ENCODE results near the gene TTC19. TPM values are rescaled to one million over a fixed set of nuclear protein-coding genes. Genes with fewer than 3 reads are reported as not detected.

TTC19 gene
- total and polyA plus RNA-seq, 2 experiments from 2014 or later: 30.3 to 93.5 TPM

DNA sequence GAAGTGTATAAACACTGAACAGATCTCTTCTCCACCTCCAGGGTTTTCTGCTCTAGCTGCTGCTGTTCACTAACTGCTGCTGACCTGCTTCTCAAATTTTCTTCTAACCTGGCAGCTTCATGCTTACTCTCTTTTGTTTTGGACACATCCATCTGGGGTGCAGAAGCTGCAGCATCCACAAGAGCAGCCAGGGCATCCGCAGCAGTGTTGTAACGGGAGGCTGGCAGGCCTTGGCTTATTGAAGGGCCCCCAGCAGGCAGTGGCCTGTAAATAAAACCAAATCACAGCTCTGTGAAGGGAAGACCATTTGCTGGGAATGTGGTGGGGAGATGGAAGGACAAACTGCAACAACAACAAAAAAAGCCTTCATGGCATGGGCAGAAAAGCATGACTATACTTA is 62.0 kb downstream of the TTC19 start:
- no peaks in the 10 kb centered on the region for H3K9me2 ChIP-seq (ENCODE audit: insufficient read depth)
- H3K27ac ChIP-seq (ENCODE audit: low read depth): no peak overlapping the region
- DNase-seq (ENCODE audit: low spot score) (no peak), ATAC-seq (no peak)
- H2AFZ ChIP-seq: no peak overlapping the region
- H3K79me2 ChIP-seq (replicated peaks; ENCODE audit: insufficient read depth): no peaks in the 10 kb centered on the region; the same call in 1 of the 2 replicates
- Mint-ChIP-seq H3K27ac (no peak overlapping the region), H3K4me3 (no peak overlapping the region), H3K9me3 (no peaks in the 10 kb centered on the region), H3K4me1 (no peaks in the 10 kb centered on the region), H3K27me3 (ENCODE audit: insufficient read depth, low read depth, poor library complexity) (no peaks in the 10 kb centered on the region), H3K36me3 (ENCODE audit: low read depth) (peaks cover 71% of the 10 kb centered on the region)
- TF ChIP-seq, protein P1, sequence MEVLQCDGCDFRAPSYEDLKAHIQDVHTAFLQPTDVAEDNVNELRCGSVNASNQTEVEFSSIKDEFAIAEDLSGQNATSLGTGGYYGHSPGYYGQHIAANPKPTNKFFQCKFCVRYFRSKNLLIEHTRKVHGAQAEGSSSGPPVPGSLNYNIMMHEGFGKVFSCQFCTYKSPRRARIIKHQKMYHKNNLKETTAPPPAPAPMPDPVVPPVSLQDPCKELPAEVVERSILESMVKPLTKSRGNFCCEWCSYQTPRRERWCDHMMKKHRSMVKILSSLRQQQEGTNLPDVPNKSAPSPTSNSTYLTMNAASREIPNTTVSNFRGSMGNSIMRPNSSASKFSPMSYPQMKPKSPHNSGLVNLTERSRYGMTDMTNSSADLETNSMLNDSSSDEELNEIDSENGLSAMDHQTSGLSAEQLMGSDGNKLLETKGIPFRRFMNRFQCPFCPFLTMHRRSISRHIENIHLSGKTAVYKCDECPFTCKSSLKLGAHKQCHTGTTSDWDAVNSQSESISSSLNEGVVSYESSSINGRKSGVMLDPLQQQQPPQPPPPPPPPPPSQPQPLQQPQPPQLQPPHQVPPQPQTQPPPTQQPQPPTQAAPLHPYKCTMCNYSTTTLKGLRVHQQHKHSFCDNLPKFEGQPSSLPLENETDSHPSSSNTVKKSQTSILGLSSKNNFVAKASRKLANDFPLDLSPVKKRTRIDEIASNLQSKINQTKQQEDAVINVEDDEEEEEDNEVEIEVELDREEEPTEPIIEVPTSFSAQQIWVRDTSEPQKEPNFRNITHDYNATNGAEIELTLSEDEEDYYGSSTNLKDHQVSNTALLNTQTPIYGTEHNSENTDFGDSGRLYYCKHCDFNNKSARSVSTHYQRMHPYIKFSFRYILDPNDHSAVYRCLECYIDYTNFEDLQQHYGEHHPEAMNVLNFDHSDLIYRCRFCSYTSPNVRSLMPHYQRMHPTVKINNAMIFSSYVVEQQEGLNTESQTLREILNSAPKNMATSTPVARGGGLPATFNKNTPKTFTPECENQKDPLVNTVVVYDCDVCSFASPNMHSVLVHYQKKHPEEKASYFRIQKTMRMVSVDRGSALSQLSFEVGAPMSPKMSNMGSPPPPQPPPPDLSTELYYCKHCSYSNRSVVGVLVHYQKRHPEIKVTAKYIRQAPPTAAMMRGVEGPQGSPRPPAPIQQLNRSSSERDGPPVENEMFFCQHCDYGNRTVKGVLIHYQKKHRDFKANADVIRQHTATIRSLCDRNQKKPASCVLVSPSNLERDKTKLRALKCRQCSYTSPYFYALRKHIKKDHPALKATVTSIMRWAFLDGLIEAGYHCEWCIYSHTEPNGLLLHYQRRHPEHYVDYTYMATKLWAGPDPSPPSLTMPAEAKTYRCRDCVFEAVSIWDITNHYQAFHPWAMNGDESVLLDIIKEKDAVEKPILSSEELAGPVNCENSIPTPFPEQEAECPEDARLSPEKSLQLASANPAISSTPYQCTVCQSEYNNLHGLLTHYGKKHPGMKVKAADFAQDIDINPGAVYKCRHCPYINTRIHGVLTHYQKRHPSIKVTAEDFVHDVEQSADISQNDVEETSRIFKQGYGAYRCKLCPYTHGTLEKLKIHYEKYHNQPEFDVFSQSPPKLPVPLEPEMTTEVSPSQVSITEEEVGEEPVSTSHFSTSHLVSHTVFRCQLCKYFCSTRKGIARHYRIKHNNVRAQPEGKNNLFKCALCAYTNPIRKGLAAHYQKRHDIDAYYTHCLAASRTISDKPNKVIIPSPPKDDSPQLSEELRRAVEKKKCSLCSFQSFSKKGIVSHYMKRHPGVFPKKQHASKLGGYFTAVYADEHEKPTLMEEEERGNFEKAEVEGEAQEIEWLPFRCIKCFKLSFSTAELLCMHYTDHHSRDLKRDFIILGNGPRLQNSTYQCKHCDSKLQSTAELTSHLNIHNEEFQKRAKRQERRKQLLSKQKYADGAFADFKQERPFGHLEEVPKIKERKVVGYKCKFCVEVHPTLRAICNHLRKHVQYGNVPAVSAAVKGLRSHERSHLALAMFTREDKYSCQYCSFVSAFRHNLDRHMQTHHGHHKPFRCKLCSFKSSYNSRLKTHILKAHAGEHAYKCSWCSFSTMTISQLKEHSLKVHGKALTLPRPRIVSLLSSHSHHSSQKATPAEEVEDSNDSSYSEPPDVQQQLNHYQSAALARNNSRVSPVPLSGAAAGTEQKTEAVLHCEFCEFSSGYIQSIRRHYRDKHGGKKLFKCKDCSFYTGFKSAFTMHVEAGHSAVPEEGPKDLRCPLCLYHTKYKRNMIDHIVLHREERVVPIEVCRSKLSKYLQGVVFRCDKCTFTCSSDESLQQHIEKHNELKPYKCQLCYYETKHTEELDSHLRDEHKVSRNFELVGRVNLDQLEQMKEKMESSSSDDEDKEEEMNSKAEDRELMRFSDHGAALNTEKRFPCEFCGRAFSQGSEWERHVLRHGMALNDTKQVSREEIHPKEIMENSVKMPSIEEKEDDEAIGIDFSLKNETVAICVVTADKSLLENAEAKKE (CRISPR knock-in tag; IDR thresholded peaks at IDR 0.05): no peak
- TF ChIP-seq STAT1 (IDR thresholded peaks at IDR 0.05; ENCODE audit: unreplicated experiment) (no peak), NANOG (IDR thresholded peaks at IDR 0.05; ENCODE audit: borderline replicate concordance) (no peak), EZH2 (IDR thresholded peaks at IDR 0.05; ENCODE audit: low read depth, unreplicated experiment) (no peak), ZNF114 (CRISPR knock-in tag; IDR thresholded peaks at IDR 0.05) (no peak), ZNF331 (CRISPR knock-in tag; IDR thresholded peaks at IDR 0.05; ENCODE audit: low read depth) (no peak), REST (IDR thresholded peaks at IDR 0.05; ENCODE audit: unreplicated experiment) (no peak), CREB1 (CRISPR knock-in tag; IDR thresholded peaks at IDR 0.05; ENCODE audit: low read depth) (no peak), ETS1 (IDR thresholded peaks at IDR 0.05) (no peak), POLR2AphosphoS5 (IDR thresholded peaks at IDR 0.05; ENCODE audit: low read depth) (no peak), EZH2phosphoT487 (IDR thresholded peaks at IDR 0.05; ENCODE audit: unreplicated experiment) (no peak), JUNB (IDR thresholded peaks at IDR 0.05; ENCODE audit: unreplicated experiment) (no peak)
- TF ChIP-seq, protein P2, sequence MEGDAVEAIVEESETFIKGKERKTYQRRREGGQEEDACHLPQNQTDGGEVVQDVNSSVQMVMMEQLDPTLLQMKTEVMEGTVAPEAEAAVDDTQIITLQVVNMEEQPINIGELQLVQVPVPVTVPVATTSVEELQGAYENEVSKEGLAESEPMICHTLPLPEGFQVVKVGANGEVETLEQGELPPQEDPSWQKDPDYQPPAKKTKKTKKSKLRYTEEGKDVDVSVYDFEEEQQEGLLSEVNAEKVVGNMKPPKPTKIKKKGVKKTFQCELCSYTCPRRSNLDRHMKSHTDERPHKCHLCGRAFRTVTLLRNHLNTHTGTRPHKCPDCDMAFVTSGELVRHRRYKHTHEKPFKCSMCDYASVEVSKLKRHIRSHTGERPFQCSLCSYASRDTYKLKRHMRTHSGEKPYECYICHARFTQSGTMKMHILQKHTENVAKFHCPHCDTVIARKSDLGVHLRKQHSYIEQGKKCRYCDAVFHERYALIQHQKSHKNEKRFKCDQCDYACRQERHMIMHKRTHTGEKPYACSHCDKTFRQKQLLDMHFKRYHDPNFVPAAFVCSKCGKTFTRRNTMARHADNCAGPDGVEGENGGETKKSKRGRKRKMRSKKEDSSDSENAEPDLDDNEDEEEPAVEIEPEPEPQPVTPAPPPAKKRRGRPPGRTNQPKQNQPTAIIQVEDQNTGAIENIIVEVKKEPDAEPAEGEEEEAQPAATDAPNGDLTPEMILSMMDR (conservative IDR thresholded peaks at IDR 0.05; ENCODE audit: low read depth in 2 of 2): no peak
- H3K27me3 ChIP-seq (ENCODE audit: insufficient read depth): no peaks in the 10 kb centered on the region
- no peak overlapping the region for H3K4me3 ChIP-seq
- no peak overlapping the region for H3K4me2 ChIP-seq
- H3K36me3 ChIP-seq (ENCODE audit: insufficient read depth): peaks cover 60% of the 10 kb centered on the region
- 0 out of 2 replicates have a peak, but pooled peaks cover 4% of the 10 kb centered on the region for H4K20me1 ChIP-seq (replicated peaks; ENCODE audit: insufficient read depth)
- H3K4me1 ChIP-seq (ENCODE audit: insufficient read depth): no peaks in the 10 kb centered on the region
- H3F3A ChIP-seq (replicated peaks; ENCODE audit: low read depth): no peaks in the 10 kb centered on the region
